Measurements from ENCODE around the gene EN2.

The EN2 gene

DNA sequence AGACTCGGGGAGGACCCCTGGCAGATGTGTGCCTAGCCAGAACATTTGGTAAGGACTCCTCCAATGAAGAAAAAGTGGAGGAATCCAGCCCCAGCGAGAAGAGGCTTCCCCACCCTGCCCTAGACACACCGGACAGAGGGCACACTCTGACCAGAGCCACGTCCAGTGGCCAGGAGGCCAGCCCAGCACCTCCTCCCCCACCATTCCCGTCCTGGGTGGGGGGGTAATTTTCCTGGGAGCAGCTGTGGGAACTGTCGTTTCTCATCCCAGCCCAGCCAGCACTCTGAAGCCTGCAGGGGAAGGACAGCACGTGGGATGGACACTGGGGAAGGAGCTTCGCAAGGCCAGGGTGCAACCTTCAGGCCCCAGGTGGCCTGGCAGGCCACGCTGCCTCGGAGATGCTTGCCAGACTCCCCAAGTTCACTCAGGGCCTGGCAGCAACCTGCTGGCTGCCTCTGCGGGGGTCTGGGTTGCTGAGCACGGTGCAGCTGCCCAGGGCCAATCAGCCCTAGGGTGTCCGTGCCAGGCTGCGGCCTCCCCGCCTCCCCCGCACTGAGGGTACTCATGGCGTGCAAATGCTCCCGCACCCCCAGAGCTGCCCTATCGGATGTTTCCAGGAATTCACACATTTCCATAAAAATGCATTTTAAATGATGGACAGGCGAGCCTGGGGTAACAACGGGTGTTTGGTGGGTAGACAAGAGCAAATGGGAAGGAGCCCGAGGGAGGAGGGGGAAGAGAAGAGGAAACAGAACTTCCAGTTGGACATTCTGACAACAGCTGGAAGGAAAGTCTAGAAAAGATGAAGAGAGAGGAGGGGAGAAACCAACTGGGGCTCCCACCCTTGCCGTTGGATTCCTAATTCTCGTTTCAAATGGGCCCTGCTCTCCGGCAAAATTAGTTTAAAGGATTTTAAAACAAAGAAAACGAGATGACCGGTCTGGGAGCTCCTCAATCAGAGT, 1.9 kb upstream of the EN2 start:
- Histone ChIP-seq H3K27me3 (peaks cover 100% of the 10 kb centered on the region in 11 experiments), H3K4me1 (peaks cover 0 to 7% (median 0%) of the 10 kb centered on the region in 10 experiments; a peak in 1 of 20 replicates), H3K9me3 (replicated peaks in 1 of 11) (peaks cover 25 to 40% (median 31%) of the 10 kb centered on the region in 11 experiments), H3K36me3 (no peaks in the 10 kb centered on the region; a peak in 1 of 22 replicates), H4K20me1 (peaks cover 0 to 93% (median 86%) of the 10 kb centered on the region in 11 experiments; a peak in 17 of 22 replicates), H3K9ac (no peak overlapping the region), H3K4me3 (no peak overlapping the region), H3K4me2 (no peak overlapping the region), H3K27ac (no peak overlapping the region)
- no peak for TF ChIP-seq Cebpa-rat (IDR thresholded peaks at IDR 0.05)

DNA sequence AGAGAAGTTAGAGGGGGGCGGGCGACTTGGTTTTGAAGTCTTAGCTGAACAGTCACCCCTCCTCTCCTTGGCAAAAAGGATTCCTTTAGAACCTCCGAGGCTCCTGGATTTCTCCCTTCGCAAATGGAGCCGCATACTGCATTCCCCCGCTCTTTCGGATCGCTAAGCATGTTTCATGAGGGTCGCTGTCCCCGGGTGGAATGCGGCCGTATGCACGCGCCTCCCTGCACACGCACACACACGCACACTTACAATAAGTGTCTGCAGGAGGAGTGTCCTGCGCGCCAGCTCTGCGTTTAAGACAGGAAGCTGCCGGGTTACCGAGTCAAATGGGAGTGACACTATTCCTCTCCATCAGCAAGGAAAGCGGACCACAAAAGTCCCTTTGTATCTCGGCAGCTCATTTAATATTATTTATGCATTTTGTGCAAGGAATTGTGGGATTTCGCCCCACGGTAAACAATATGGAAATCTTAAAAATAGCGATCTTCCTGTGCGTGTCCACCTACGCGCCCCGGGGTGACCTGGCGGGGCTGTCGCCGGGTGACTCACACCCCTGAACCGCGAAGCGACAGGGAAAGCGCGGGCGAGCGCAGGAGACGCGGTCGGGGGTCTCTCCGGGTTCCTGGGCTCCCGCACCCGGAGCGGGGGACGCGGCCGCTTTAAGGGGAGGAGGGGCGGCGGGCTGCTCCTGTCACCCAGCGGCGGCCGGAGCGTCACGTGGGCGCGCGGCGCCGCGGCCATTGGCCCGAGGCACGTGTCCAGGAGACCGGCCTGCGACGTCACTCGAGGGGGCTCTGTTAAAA, 988 bp upstream of the EN2 start:
- Histone ChIP-seq H3K27me3 (peaks cover 100% of the 10 kb centered on the region in 11 experiments), H3K4me3 (peak overlapping the region in 2 of 10 experiments; percentile 24 to 50; a peak in 5 of 20 replicates)

DNA sequence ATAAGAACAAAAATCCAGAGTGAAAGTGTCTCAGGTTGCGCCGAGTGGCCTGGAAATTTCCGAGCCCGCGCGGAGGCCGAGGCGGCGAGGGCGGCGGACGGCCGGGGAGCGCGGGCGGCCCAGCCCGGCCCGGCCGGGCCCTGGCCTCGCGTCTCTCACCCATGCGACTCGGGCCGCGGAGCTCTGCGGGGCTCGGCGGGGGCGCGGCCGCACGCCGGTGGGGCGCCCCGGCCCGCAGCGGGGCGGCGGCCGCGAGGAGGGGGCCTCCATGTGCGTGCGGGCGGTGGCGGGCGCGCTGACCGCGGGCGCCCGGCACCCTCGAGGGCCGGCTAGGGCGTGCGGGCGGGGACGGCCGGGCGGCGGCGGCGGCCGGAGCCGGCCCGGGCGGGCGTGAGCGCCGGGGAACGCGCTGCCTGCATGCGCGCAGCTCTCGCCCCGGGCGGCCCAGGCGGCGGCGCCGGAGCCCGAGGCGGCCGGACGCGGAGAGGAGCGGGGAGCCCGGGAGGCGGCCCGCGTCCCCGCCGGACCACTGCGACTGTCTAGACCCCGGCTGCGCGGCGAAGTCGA, 302 bp upstream of the EN2 start:
- Histone ChIP-seq H3K27me3 (peaks cover 100% of the 10 kb centered on the region in 11 experiments), H3K36me3 (no peaks in the 10 kb centered on the region; a peak in 1 of 22 replicates), H3K9me3 (replicated peaks in 1 of 11) (peaks cover 25 to 43% (median 31%) of the 10 kb centered on the region in 11 experiments), H4K20me1 (peaks cover 0 to 94% (median 89%) of the 10 kb centered on the region in 11 experiments; a peak in 17 of 22 replicates), H3K4me3 (peak overlapping the region in 3 of 10 experiments; percentile 10 to 50 (median 36); a peak in 6 of 20 replicates), H3K9ac (no peak overlapping the region), H3K4me1 (peaks cover 0 to 7% (median 0%) of the 10 kb centered on the region in 10 experiments; a peak in 1 of 20 replicates), H3K27ac (no peak overlapping the region), H3K4me2 (no peak overlapping the region)
- no peak for TF ChIP-seq Cebpa-rat (IDR thresholded peaks at IDR 0.05)

More for the DNA sequence above, 988 bp upstream of the EN2 start:
- peaks cover 0 to 93% (median 86%) of the 10 kb centered on the region in 11 experiments; a peak in 17 of 22 replicates for H4K20me1 ChIP-seq
- H3K9me3 ChIP-seq (replicated peaks in 1 of 11) = peaks cover 25 to 40% (median 31%) of the 10 kb centered on the region in 11 experiments
- TF ChIP-seq Cebpa-rat (IDR thresholded peaks at IDR 0.05) = no peak
- H3K36me3 ChIP-seq = no peaks in the 10 kb centered on the region; a peak in 1 of 22 replicates
- H3K4me2 ChIP-seq = 0 out of 22 replicates have a peak overlapping the region, but pooled peaks of 2 of the 11 experiments have one; percentile 26
- no peak overlapping the region for H3K27ac ChIP-seq
- H3K4me1 ChIP-seq = peaks cover 0 to 7% (median 0%) of the 10 kb centered on the region in 10 experiments; a peak in 1 of 20 replicates
- H3K9ac ChIP-seq = no peak overlapping the region

DNA sequence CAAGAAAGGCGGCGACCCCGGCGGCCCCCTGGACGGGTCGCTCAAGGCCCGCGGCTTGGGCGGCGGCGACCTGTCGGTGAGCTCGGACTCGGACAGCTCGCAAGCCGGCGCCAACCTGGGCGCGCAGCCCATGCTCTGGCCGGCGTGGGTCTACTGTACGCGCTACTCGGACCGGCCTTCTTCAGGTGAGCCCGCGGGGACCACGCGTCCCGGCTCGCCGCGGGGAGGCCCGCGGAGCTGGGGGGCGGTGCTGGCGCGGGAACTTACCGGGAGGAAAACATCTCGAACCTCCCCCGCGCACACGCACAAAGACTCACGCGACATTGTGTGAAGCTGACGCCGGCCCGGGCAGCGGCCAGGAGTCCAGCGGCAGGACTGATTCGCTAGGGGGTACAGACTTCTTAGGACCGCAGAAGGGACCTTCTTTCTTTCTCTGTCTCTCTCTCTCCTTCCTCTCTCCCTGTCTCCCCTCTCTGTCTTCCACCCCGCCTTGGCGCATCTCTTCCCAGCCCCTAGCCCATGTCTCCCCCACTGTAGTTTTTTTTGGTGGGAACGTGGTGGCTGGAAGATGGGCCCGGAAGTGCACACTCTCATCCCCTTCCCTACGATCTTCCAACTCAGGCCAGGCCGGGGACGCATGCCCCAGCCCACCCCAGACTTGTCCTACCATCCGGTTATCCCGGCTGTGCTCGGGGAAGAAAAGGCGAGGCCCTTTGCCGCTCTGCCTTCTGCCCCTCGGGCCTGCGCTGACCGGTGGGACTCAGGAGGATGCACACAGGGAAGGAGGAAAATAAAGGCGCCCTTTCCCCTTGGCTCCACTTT, 1.2 kb downstream of the EN2 start:
- Histone ChIP-seq H3K9ac (no peak overlapping the region), H3K9me3 (replicated peaks in 1 of 11) (peaks cover 25 to 43% (median 31%) of the 10 kb centered on the region in 11 experiments), H3K27me3 (peaks cover 100% of the 10 kb centered on the region in 11 experiments), H3K4me1 (peaks cover 0 to 7% (median 0%) of the 10 kb centered on the region in 10 experiments; a peak in 1 of 20 replicates), H3K4me2 (no peak overlapping the region), H3K4me3 (peak overlapping the region in 1 of 10 experiments; percentile 35; a peak in 2 of 20 replicates), H3K36me3 (no peaks in the 10 kb centered on the region; a peak in 1 of 22 replicates), H3K27ac (no peak overlapping the region), H4K20me1 (peaks cover 0 to 95% (median 89%) of the 10 kb centered on the region in 11 experiments; a peak in 17 of 22 replicates)
- no peak for TF ChIP-seq Cebpa-rat (IDR thresholded peaks at IDR 0.05)

DNA sequence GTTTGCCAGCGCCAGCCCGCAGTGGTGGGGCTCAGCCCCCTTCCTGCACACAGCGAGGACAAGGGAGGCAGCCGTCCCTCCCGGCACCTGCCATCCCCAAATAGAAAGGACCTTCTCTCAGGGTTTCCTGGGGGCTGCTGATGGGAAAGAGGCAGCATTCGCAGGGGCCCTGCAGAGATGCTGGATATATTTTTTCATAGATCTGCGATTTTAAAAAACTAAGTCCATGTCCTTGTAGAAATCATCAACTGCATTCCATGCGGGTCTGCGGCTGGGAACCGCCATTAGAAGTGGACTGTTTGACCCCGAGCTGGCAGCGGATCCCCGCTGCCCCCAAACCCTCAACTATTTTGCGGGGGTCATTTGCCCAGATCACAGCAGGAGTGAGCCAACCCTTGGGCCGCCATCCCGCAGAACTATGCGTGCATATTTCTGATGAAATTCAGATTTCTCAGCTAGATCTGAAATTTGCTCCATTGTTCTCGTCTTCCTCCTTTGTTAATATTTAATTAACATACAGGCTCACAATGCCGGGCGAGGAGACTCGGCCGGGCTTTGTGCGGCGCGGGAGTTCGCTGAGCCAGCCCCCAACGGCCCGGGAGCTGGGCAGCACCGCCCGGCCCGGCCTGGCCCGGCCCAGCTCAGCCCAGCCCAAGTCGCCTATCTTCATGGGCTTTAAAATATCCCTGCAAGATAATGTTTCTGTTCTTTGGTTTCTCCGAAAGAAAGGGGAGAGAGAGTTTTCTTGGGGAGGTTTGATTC, 2.0 kb downstream of the EN2 start:
- H4K20me1 ChIP-seq = peaks cover 0 to 95% (median 88%) of the 10 kb centered on the region in 11 experiments; a peak in 17 of 22 replicates
- H3K27ac ChIP-seq = no peak overlapping the region
- H3K4me3 ChIP-seq = no peak overlapping the region
- H3K36me3 ChIP-seq = no peaks in the 10 kb centered on the region; a peak in 1 of 22 replicates
- peaks cover 25 to 43% (median 31%) of the 10 kb centered on the region in 11 experiments for H3K9me3 ChIP-seq (replicated peaks in 1 of 11)
- no peak for TF ChIP-seq Cebpa-rat (IDR thresholded peaks at IDR 0.05)
- H3K27me3 ChIP-seq = peaks cover 100% of the 10 kb centered on the region in 11 experiments
- no peak overlapping the region for H3K4me2 ChIP-seq
- H3K9ac ChIP-seq = no peak overlapping the region
- peaks cover 0 to 7% (median 0%) of the 10 kb centered on the region in 10 experiments; a peak in 1 of 20 replicates for H3K4me1 ChIP-seq

DNA sequence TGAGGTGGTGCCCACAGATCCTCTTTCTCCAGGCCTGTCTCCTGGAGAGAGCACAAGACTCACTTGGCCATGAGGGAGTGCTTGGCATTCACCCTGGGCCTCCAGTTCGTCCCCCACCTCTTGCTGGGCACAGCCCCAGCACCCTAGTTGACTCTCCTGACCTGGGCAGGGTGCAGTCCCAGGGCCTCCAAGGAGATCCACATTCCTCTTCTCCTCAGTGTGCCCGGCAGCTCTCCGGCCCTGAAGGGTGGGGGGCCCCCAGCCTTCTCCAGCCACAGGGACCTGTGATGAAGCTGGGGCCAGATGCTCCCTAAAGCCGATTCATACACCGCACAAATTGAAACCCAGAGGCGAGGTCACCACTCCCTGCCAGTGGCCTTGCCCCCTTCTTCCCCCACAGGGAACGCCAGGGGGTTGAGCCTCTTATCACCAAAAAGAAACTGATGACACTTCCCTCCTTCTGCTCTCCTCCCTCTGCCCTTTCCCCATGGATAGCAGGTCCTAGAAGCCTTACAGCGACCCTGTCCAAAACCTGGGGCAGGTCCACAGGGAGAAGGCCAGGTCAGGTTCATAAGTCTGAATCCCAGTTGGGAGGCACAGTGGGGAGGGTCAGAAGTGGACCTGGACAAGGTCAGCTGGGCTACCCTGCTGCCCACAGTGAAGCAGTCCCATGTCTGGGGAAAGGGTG, 3.1 kb downstream of the EN2 start:
- Histone ChIP-seq H3K9me3 (replicated peaks in 1 of 11) (peaks cover 25 to 38% (median 29%) of the 10 kb centered on the region in 11 experiments), H3K27me3 (peaks cover 100% of the 10 kb centered on the region in 11 experiments), H3K4me1 (peaks cover 0 to 7% (median 0%) of the 10 kb centered on the region in 10 experiments; a peak in 4 of 20 replicates), H3K9ac (no peak overlapping the region), H4K20me1 (peaks cover 0 to 95% (median 88%) of the 10 kb centered on the region in 11 experiments; a peak in 18 of 22 replicates), H3K36me3 (no peaks in the 10 kb centered on the region; a peak in 1 of 22 replicates), H3K4me2 (no peak overlapping the region), H3K27ac (no peak overlapping the region), H3K4me3 (no peak overlapping the region)
- no peak for TF ChIP-seq Cebpa-rat (IDR thresholded peaks at IDR 0.05)

All from BLaER1 treated with 17β-estradiol and CSF1 and Interleukin-3, amounts not matched to agents 10 nM and 100 nM (cell line).